ENCODE data around the gene DNAAF8.

DNAAF8 gene

GRCh38 chr16:4696172-4696904, 38.0 kb upstream of the DNAAF8 start:
- no peak for DNase-seq (ENCODE audit: low read depth)
- H3K4me3 ChIP-seq (ENCODE audit: low read length) = no peak overlapping the region
- TF ChIP-seq CTCF (conservative IDR thresholded peaks at IDR 0.05; ENCODE audit: low read depth, low read length) = no peak

- H3K4me3 ChIP-seq (ENCODE audit: low read length) = no peak overlapping the region
- DNase-seq (ENCODE audit: low read depth) = no peak
Observed at GRCh38 chr16:4696905-4697847, 37.2 kb upstream of the DNAAF8 start.

GRCh38 chr16:4697848-4698291, 36.5 kb upstream of the DNAAF8 start:
- no peak overlapping the region for H3K4me3 ChIP-seq (ENCODE audit: low read length)
- TF ChIP-seq CTCF (conservative IDR thresholded peaks at IDR 0.05; ENCODE audit: low read depth, low read length) = no peak
- DNase-seq (ENCODE audit: low read depth) = no peak

More at GRCh38 chr16:4696905-4697847, 37.2 kb upstream of the DNAAF8 start:
- TF ChIP-seq CTCF (conservative IDR thresholded peaks at IDR 0.05; ENCODE audit: low read depth, low read length) = no peak

- H3K4me3 ChIP-seq (ENCODE audit: low read length) = no peak overlapping the region
- no peak for DNase-seq (ENCODE audit: low read depth)
- TF ChIP-seq CTCF (conservative IDR thresholded peaks at IDR 0.05; ENCODE audit: low read depth, low read length) = no peak
Observed at GRCh38 chr16:4698321-4699045, 35.9 kb upstream of the DNAAF8 start.

- DNase-seq (ENCODE audit: low read depth) = no peak
- no peak for TF ChIP-seq CTCF (conservative IDR thresholded peaks at IDR 0.05; ENCODE audit: low read depth, low read length)
- H3K4me3 ChIP-seq (ENCODE audit: low read length) = no peak overlapping the region
Observed at GRCh38 chr16:4699046-4699556, 35.2 kb upstream of the DNAAF8 start.

GRCh38 chr16:4700380-4700996, 33.8 kb upstream of the DNAAF8 start:
- H3K4me3 ChIP-seq (ENCODE audit: low read length) = no peak overlapping the region
- DNase-seq (ENCODE audit: low read depth) = no peak
- TF ChIP-seq CTCF (conservative IDR thresholded peaks at IDR 0.05; ENCODE audit: low read depth, low read length) = no peak

All from retinal pigment epithelial cell (primary cell).